Peyer's patch (tissue), 4 donors: ENCODE measurements around the gene FEZF2. TPM values are rescaled to one million over a fixed set of nuclear protein-coding genes. Genes with fewer than 3 reads are reported as not detected.

Source experiments
- DNase-seq, 3 donors: peaks; one replicate each; pipeline ENCODE4 v3.0.0-alpha.2; 2017 to 2019
- H3K27ac ChIP-seq, 4 donors: fragments of 200-600 bp; sonication (generic); one replicate each; pipeline ENCODE4 v1.5.1; 2016 to 2019
- H3K27me3 ChIP-seq, 2 donors: fragments of 200-600 bp; sonication (generic); one replicate each; pipeline ENCODE4 v1.5.1; 2019
- H3K36me3 ChIP-seq, 3 donors: fragments of 200-600 bp; sonication (generic); one replicate each; pipeline ENCODE4 v1.5.1; 2016 to 2019
- H3K4me1 ChIP-seq, 4 donors: fragments of 200-600 bp; sonication (generic); one replicate each; pipeline ENCODE4 v1.5.1; 2016 to 2019
- H3K4me3 ChIP-seq, 4 donors: fragments of 200-600 bp; sonication (generic); 1 replicate in 3 of 4; 2 replicates in 1 of 4; pipeline ENCODE4 v1.5.1; 2016 to 2019; ENCODE audit warnings: mild to moderate bottlenecking in 1 of 4
- H3K9me3 ChIP-seq, 4 donors: fragments of 200-600 bp; sonication (generic); one replicate each; pipeline ENCODE4 v1.5.1; 2016 to 2019; ENCODE audit warnings: mild to moderate bottlenecking in 1 of 4
- POLR2A ChIP-seq, 2 donors: fragments of 450-650 bp; IDR thresholded peaks; one replicate each; pipeline ENCODE4 v1.5.1; 2017; ENCODE audit warnings: antibody characterized with exemption in 2 of 2, mild to moderate bottlenecking in 2 of 2, moderate library complexity in 2 of 2
- total RNA-seq, 4 donors: library from RNA; depleted of rRNA; stranded (reverse); fragments of >200 nt; gene quantifications; one replicate each; pipeline ENCODE4 v1.1.0, GENCODE V29; 2016
- TF ChIP-seq, protein P1 (sequence below), 6 experiments: fragments of 450-650 bp in 4 of 6; fragments of 200-600 bp in 2 of 6; sonication (generic) in 1 of 6; IDR thresholded peaks; one replicate each; pipeline ENCODE4 v1.5.1; 2017 to 2019; ENCODE audit warnings: antibody characterized with exemption in 6 of 6, mild to moderate bottlenecking in 3 of 6, moderate library complexity in 1 of 6

The FEZF2 gene
- total RNA-seq, 4 donors from 2014 or later: not detected

- H3K4me1 ChIP-seq: no peaks in the 10 kb centered on the region
- H3K36me3 ChIP-seq: no peaks in the 10 kb centered on the region
- no peaks in the 10 kb centered on the region for H3K27me3 ChIP-seq
- no peaks in the 10 kb centered on the region for H3K9me3 ChIP-seq
- no peak overlapping the region for H3K4me3 ChIP-seq
- no peak for DNase-seq
- H3K27ac ChIP-seq: no peak overlapping the region
- no peak for TF ChIP-seq POLR2A (IDR thresholded peaks at IDR 0.05)
- TF ChIP-seq, protein P1, sequence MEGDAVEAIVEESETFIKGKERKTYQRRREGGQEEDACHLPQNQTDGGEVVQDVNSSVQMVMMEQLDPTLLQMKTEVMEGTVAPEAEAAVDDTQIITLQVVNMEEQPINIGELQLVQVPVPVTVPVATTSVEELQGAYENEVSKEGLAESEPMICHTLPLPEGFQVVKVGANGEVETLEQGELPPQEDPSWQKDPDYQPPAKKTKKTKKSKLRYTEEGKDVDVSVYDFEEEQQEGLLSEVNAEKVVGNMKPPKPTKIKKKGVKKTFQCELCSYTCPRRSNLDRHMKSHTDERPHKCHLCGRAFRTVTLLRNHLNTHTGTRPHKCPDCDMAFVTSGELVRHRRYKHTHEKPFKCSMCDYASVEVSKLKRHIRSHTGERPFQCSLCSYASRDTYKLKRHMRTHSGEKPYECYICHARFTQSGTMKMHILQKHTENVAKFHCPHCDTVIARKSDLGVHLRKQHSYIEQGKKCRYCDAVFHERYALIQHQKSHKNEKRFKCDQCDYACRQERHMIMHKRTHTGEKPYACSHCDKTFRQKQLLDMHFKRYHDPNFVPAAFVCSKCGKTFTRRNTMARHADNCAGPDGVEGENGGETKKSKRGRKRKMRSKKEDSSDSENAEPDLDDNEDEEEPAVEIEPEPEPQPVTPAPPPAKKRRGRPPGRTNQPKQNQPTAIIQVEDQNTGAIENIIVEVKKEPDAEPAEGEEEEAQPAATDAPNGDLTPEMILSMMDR (IDR thresholded peaks at IDR 0.05): no peak
Observed at GRCh38 chr3:62323241-62323640, 50.1 kb downstream of the FEZF2 start.
